Erythroblast (primary cell): ENCODE results near the gene HSPA9.

Source experiments
- GATA1 ChIP-seq: IDR thresholded peaks from 2 replicates; pipeline ENCODE4 v1.6.1; 2011; ENCODE audit warnings: low read depth, mild to moderate bottlenecking, control low read depth, low read length, moderate library complexity
- POLR2A ChIP-seq: IDR thresholded peaks from 2 replicates; pipeline ENCODE4 v1.6.1; 2011; ENCODE audit warnings: mild to moderate bottlenecking, low read length

DNA sequence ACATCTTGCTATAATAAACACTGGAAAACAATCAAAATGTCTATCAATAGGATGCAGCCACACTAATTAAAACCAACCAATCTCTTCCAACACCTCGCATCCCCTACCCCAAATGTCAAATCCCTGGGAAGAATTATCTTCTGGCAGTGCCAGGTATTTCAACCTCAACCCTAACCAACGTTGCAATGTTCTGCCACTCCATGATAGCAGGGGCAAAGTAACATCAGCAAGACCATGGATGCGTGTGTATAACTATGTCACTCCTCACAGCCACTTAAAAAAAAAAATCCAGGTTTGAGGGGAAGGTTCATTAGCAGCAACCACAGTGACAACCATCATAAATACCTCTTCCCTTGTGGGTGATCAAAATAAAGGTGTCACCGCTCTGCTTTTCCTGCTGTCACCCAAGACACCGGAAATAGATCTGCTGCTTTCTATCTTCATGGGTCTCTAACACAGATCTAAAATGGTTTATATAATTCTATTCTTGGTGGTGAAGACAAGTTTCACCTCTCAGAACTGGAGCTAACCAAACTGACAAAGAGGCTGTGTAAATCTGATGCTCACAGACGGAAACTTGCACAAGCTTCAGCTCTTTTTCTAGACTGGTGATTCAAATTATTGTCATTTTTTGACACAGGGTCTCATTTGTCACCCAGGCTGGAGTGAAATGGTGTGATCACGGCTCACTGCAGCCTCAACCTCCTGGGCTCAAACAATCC is 9.9 kb downstream of the HSPA9 start:
- TF ChIP-seq POLR2A (no peak), GATA1 (no peak)
